Neutrophil (primary cell): Measurements from ENCODE around the gene ROPN1B.
"Not testable (repeated sequence)": the region's sequence is repeated elsewhere in the genome, so short reads cannot be mapped to it uniquely, and the experiment has no call there.

ENCODE experiments used
- H3K27ac ChIP-seq: fragments of 200-600 bp; sonication (generic); 2 replicates; pipeline ENCODE4 v1.5.1; 2016; ENCODE audit warnings: mild to moderate bottlenecking, moderate library complexity
- H3K27me3 ChIP-seq: fragments of 200-600 bp; sonication (generic); 2 replicates; pipeline ENCODE4 v1.6.0; 2016; ENCODE audit warnings: mild to moderate bottlenecking
- H3K36me3 ChIP-seq: fragments of 200-600 bp; sonication (generic); 2 replicates; pipeline ENCODE4 v1.5.1; 2017
- H3K4me1 ChIP-seq, 2 experiments: fragments of 200-600 bp in 1 of 2; sonication (generic) in 1 of 2; 1 replicate in 1 of 2; 2 replicates in 1 of 2; pipeline versions ENCODE4 v1.5.1 to v1.6.1; 2013 to 2016; ENCODE audit warnings: low read depth in 1 of 2, low read length in 1 of 2, mild to moderate bottlenecking in 1 of 2, moderate library complexity in 1 of 2; ENCODE audit not compliant: control insufficient read depth in 1 of 2, insufficient read depth in 1 of 2
- H3K4me3 ChIP-seq, 2 experiments: fragments of 200-600 bp in 1 of 2; sonication (generic) in 1 of 2; 1 replicate in 1 of 2; 2 replicates in 1 of 2; pipeline ENCODE4 v1.5.1; 2013 to 2016; ENCODE audit warnings: low read depth in 1 of 2, low read length in 1 of 2, mild to moderate bottlenecking in 1 of 2, moderate library complexity in 1 of 2
- H3K9me3 ChIP-seq: fragments of 200-600 bp; sonication (generic); 2 replicates; pipeline ENCODE4 v1.5.1; 2016
- TF ChIP-seq, protein P1 (sequence below): fragments of 200-600 bp; sonication (generic); IDR thresholded peaks from 2 replicates; pipeline ENCODE4 v1.5.1; 2016; ENCODE audit warnings: antibody characterized with exemption

ROPN1B gene

DNA sequence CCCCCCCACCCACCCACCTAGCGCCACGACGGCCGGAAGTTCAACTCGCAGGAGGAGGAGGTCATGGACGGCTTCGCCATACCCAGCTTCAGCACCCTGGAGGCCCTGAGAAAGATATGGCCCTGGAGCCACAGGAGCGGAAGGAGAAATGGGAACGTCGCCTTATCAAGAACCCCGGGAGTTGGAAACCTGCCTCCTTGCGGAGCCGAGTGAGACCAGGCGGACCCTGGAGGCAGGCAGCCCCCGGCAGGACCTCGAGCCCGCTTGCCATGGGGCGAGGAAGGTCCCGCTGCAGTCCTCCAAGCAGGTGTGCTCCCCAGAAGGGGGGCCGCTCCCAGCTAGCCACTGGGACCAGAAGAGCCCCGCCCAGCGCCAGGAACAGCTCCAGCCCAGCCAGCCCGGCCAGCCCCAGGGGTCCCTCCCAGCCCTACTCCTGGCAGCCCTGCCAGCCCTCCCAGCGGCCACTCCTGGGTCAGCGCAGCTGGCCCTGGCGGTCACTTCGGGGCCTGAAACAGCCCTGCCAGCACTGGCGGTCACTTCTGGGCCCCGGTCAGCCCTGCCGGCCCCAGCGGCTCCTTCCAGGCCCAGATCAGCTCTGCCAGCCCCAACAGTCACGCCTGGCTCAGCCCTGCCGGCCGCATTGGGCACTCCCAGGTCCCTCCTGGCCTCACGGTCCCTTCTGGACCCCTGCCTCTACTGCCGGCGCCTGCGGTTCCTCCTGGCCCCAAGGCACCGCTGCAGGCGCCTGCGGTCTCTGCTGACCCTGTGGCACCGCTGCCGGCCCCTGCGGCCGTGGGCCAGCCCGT, 10.3 kb upstream of the ROPN1B start:
- H3K27ac ChIP-seq = no peak overlapping the region
- H3K27me3 ChIP-seq = peaks cover 56% of the 10 kb centered on the region
- H3K9me3 ChIP-seq = no peaks in the 10 kb centered on the region
- H3K4me1 ChIP-seq = no peaks in the 10 kb centered on the region
- TF ChIP-seq, protein P1, sequence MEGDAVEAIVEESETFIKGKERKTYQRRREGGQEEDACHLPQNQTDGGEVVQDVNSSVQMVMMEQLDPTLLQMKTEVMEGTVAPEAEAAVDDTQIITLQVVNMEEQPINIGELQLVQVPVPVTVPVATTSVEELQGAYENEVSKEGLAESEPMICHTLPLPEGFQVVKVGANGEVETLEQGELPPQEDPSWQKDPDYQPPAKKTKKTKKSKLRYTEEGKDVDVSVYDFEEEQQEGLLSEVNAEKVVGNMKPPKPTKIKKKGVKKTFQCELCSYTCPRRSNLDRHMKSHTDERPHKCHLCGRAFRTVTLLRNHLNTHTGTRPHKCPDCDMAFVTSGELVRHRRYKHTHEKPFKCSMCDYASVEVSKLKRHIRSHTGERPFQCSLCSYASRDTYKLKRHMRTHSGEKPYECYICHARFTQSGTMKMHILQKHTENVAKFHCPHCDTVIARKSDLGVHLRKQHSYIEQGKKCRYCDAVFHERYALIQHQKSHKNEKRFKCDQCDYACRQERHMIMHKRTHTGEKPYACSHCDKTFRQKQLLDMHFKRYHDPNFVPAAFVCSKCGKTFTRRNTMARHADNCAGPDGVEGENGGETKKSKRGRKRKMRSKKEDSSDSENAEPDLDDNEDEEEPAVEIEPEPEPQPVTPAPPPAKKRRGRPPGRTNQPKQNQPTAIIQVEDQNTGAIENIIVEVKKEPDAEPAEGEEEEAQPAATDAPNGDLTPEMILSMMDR = no peak
- H3K4me3 ChIP-seq = no peak overlapping the region
- H3K36me3 ChIP-seq = no peaks in the 10 kb centered on the region

DNA sequence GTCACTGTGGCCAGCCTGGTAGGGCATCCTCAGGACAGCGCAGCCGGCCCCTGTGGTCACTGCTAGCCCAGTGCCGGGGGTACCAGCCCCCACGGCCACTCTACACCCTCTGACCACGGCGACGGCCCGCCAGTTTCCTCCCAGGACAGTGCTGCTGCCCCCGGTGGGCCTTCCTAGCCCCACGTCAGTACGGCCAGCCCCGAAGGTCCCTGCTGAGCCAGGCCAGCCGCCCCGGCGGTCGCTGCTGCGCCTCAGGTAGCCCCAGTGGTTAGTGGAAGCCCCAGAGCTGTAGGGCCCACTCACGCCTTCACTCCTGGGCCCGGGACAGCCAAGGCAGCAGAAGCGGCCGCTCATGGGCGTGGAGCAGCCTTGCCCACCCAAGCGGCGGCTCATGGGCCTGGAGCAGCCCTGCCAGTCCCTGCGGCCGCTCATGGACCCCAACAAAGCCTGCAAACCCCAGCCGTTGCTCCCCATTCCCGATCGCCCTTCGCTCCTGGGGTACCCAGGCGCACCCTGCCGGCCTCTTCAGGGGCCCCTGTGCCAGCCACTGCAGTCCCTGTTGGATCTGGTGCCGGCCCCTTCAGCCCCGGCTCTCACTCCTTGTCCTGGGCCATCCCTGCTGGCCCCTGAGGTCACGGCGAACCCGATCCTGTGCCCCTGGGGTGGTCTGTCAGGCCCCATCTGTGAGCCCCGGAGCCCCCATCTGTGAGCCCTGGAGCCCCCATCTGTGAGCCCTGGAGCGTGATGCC, 9.5 kb upstream of the ROPN1B start:
- no peaks in the 10 kb centered on the region for H3K9me3 ChIP-seq
- H3K4me3 ChIP-seq = no peak overlapping the region
- no peaks in the 10 kb centered on the region for H3K36me3 ChIP-seq
- H3K4me1 ChIP-seq = no peaks in the 10 kb centered on the region
- no peak overlapping the region for H3K27ac ChIP-seq
- H3K27me3 ChIP-seq = peaks cover 62% of the 10 kb centered on the region
- TF ChIP-seq, protein P1 = no peak

DNA sequence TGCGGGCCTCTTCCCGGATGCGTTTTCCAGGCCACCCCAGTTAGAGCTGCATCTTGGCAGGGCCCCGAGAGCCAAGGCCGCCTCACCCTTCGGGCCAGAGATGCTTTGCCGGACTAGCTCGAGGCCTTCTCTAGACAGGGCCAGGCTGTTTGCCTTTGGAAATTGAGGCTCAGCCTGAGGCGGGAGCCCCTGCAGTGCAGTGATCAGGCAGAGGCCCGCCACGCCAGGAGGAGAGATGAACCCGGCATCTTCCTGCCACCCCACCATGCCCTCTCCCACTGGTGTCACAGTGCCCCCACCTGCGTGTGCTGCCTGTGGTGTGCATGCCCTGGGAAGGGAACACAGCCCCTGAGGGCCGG, 8.9 kb upstream of the ROPN1B start:
- Histone ChIP-seq H3K4me3 (no peak overlapping the region), H3K27me3 (peaks cover 62% of the 10 kb centered on the region), H3K4me1 (no peaks in the 10 kb centered on the region), H3K9me3 (no peaks in the 10 kb centered on the region), H3K36me3 (no peaks in the 10 kb centered on the region), H3K27ac (no peak overlapping the region)
- TF ChIP-seq, protein P1 = no peak

DNA sequence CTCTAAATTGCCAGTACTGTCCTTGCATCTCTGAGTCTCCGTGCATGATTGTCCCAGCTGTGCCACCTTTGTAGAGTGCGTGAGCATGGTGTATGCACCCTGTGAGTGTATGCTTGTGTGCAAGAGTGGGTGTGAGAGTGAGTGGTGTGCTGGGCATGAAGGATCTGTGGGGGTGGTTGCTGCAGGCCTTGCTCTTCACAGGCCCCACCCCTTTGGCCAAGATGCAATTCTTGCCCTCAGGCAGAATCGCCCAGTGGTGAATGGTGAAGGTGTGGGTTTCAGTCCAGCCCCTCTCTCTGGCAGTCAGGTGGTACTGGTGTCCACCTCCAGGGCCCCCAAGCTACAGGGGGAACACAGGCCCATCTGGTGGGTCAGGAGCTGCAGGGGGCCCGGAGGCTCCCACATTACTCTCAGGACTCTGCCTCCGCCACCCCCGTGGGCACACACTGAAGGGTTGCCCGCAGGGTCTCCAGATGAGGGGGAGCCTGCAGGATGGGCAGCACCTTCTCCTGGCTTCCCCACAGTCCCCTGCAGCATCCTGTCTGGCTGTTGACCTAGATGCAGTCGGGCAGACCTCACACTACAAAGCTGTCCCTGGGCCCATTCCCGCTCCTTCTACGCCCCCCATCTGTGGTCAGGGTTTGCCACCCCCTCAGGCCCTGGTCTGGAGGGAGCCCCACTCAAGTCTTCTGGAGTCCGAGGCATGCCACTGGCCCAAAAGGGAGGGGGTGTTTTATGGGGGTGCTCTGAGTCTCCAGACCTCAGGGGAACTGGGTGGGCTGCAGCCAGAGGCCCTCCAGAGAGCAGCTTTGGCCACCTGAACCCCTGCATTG, 8.3 kb upstream of the ROPN1B start:
- H3K27me3 ChIP-seq = peaks cover 65% of the 10 kb centered on the region
- H3K9me3 ChIP-seq = no peaks in the 10 kb centered on the region
- no peak overlapping the region for H3K27ac ChIP-seq
- no peaks in the 10 kb centered on the region for H3K4me1 ChIP-seq
- TF ChIP-seq, protein P1 = no peak
- no peak overlapping the region for H3K4me3 ChIP-seq
- H3K36me3 ChIP-seq = no peaks in the 10 kb centered on the region

DNA sequence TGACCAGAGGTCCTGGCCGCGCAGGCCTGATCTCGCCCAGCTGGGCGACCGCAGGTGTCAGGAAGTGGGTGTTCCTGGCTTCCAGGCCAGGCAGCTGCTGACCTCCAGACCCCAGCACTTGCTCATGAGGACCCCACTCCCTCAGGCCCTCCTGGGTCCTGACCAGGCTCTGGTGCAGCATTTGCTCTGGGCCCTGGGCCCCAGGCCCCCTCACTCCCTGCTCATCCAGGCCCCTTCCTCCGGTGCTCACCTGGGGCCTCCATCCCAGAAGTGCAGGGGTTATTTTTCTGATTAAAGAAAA, 7.7 kb upstream of the ROPN1B start:
- Histone ChIP-seq H3K4me3 (no peak overlapping the region), H3K27me3 (peaks cover 68% of the 10 kb centered on the region), H3K27ac (no peak overlapping the region), H3K9me3 (no peaks in the 10 kb centered on the region), H3K4me1 (no peaks in the 10 kb centered on the region), H3K36me3 (no peaks in the 10 kb centered on the region)
- TF ChIP-seq, protein P1 = no peak

DNA sequence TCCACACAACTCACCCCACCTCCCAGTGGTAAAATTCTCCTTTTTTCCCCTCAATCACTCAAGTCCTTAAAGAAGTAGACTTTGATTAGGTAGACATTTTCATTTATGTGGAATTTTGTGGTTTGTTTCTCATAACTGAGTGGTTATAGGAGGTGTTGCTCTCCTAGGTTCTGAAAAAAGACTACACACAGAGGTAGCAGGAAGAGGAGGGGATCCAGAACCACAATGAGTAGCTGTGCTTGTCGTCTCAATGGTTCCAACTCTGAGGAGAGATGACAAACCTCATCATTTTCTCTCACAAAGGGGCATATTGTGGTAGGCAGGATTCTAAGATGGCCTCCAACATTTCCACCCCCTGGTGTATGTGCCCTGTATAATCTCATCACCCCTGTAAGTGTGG, 5.1 kb upstream of the ROPN1B start:
- H3K4me1 ChIP-seq, H3K4me3 ChIP-seq, H3K9me3 ChIP-seq, H3K27ac ChIP-seq, H3K36me3 ChIP-seq: not testable (repeated sequence)
- H3K27me3 ChIP-seq = peaks cover 64% of the 10 kb centered on the region
